MM.1S (cell line): ENCODE measurements around the gene C10orf90.

Experiments used
- DNase-seq: peaks from one replicate; pipeline ENCODE4 v3.0.0-alpha.2; 2015
- H2AFZ ChIP-seq: fragments of 300-600 bp; sonication (generic); 2 replicates; pipeline ENCODE4 v1.6.0; 2016; ENCODE audit warnings: antibody characterized with exemption, low read length
- H3F3A ChIP-seq: fragments of 300-600 bp; sonication (generic); 2 replicates; pipeline ENCODE4 v1.6.1; 2016; ENCODE audit warnings: mild to moderate bottlenecking, antibody characterized with exemption, low read length, moderate library complexity, mixed read lengths; ENCODE audit not compliant: insufficient read depth
- H3K27ac ChIP-seq: fragments of 300-600 bp; sonication (generic); 2 replicates; pipeline ENCODE4 v1.5.1; 2016; ENCODE audit warnings: mild to moderate bottlenecking, low read length
- H3K27me3 ChIP-seq: fragments of 300-600 bp; sonication (generic); replicated peaks from 2 replicates; pipeline ENCODE4 v1.6.0; 2016; ENCODE audit warnings: low read length; ENCODE audit not compliant: insufficient read depth
- H3K36me3 ChIP-seq: fragments of 300-600 bp; sonication (generic); replicated peaks from 2 replicates; pipeline ENCODE4 v1.6.1; 2016; ENCODE audit warnings: mild to moderate bottlenecking, low read length, mixed read lengths; ENCODE audit not compliant: insufficient read depth
- H3K4me1 ChIP-seq: fragments of 300-600 bp; sonication (generic); 2 replicates; pipeline ENCODE4 v1.6.1; 2016; ENCODE audit warnings: low read length, mixed read lengths
- H3K4me2 ChIP-seq: fragments of 300-600 bp; sonication (generic); 2 replicates; pipeline ENCODE4 v1.6.0; 2016; ENCODE audit warnings: low read depth, low read length
- H3K4me3 ChIP-seq: fragments of 300-600 bp; sonication (generic); 2 replicates; pipeline ENCODE4 v1.5.1; 2016; ENCODE audit warnings: low read length, mixed read lengths
- H3K79me2 ChIP-seq: fragments of 300-600 bp; sonication (generic); 2 replicates; pipeline ENCODE4 v1.6.1; 2016; ENCODE audit warnings: mixed run types, low read length, mixed read lengths
- H3K9ac ChIP-seq: fragments of 300-600 bp; sonication (generic); 2 replicates; pipeline ENCODE4 v1.6.1; 2016; ENCODE audit warnings: low read length, mixed read lengths
- H3K9me2 ChIP-seq: fragments of 300-600 bp; sonication (generic); replicated peaks from 2 replicates; pipeline ENCODE4 v1.6.1; 2016; ENCODE audit warnings: mild to moderate bottlenecking, low read length, mixed read lengths; ENCODE audit not compliant: insufficient read depth
- H3K9me3 ChIP-seq: fragments of 300-600 bp; sonication (generic); replicated peaks from 2 replicates; pipeline ENCODE4 v1.6.1; 2016; ENCODE audit warnings: mild to moderate bottlenecking, low read length, mixed read lengths; ENCODE audit not compliant: insufficient read depth
- H4K20me1 ChIP-seq: fragments of 300-600 bp; sonication (generic); 2 replicates; pipeline ENCODE4 v1.6.1; 2016; ENCODE audit warnings: mild to moderate bottlenecking, low read length, moderate library complexity, mixed read lengths; ENCODE audit not compliant: insufficient read depth
- CTCF ChIP-seq: fragments of 300-600 bp; sonication (generic); IDR thresholded peaks from 2 replicates; pipeline ENCODE4 v1.5.1; 2016; ENCODE audit warnings: antibody characterized with exemption, low read length, mixed read lengths
- EZH2 ChIP-seq: fragments of 300-600 bp; sonication (generic); optimal IDR thresholded peaks from 2 replicates; pipeline ENCODE3; 2017; ENCODE audit warnings: low read depth, mild to moderate bottlenecking, antibody characterized with exemption, low read length, mixed read lengths
- EZH2phosphoT487 ChIP-seq: fragments of 300-600 bp; sonication (generic); IDR thresholded peaks from 2 replicates; pipeline ENCODE4 v1.6.1; 2018; ENCODE audit warnings: antibody characterized with exemption, low read length

C10orf90 gene

GRCh38 chr10:126670056-126670894 lies at the start of gene C10orf90:
C10orf90 (minus strand) TSS chr10:126670693; CDS start chr10:126670480, 213 bp downstream.
- no peaks in the 10 kb centered on the region for H3K36me3 ChIP-seq
- no peaks in the 10 kb centered on the region for H3K27me3 ChIP-seq
- no peak within 1 kb of the TSS for H3K4me3 ChIP-seq
- H3K27ac ChIP-seq: no peak within 1 kb of the TSS
- no peaks in the 10 kb centered on the region for H3F3A ChIP-seq
- no peaks in the 10 kb centered on the region for H3K9me3 ChIP-seq
- TF ChIP-seq CTCF (no peak), EZH2 (no peak), EZH2phosphoT487 (no peak)
- no peak within 1 kb of the TSS for H3K4me2 ChIP-seq
- no peak within 1 kb of the TSS for H3K9ac ChIP-seq
- no peaks in the 10 kb centered on the region for H4K20me1 ChIP-seq
- no peaks in the 10 kb centered on the region for H3K4me1 ChIP-seq
- DNase-seq: no peak
- no peak within 1 kb of the TSS for H2AFZ ChIP-seq
- H3K79me2 ChIP-seq: no peaks in the 10 kb centered on the region
- H3K9me2 ChIP-seq: no peaks in the 10 kb centered on the region

- H3K4me2 ChIP-seq: no peak overlapping the region
- no peaks in the 10 kb centered on the region for H3F3A ChIP-seq
- no peak overlapping the region for H3K27ac ChIP-seq
- H3K9ac ChIP-seq: no peak overlapping the region
- H2AFZ ChIP-seq: no peak overlapping the region
- H3K36me3 ChIP-seq: no peaks in the 10 kb centered on the region
- H4K20me1 ChIP-seq: no peaks in the 10 kb centered on the region
- no peak overlapping the region for H3K4me3 ChIP-seq
- H3K4me1 ChIP-seq: no peaks in the 10 kb centered on the region
- H3K9me3 ChIP-seq: no peaks in the 10 kb centered on the region
- DNase-seq: no peak
- no peaks in the 10 kb centered on the region for H3K79me2 ChIP-seq
- H3K9me2 ChIP-seq: no peaks in the 10 kb centered on the region
- no peak for TF ChIP-seq EZH2phosphoT487
- TF ChIP-seq EZH2: no peak
- TF ChIP-seq CTCF: no peak
- no peaks in the 10 kb centered on the region for H3K27me3 ChIP-seq
Measured at GRCh38 chr10:126716366-126716765, 45.9 kb upstream of the C10orf90 start.

- Histone ChIP-seq H3K4me1 (no peaks in the 10 kb centered on the region), H3K79me2 (no peaks in the 10 kb centered on the region), H3F3A (no peaks in the 10 kb centered on the region), H3K9me3 (no peaks in the 10 kb centered on the region), H3K9ac (no peak overlapping the region), H3K27me3 (no peaks in the 10 kb centered on the region), H3K9me2 (no peaks in the 10 kb centered on the region), H3K4me3 (no peak overlapping the region), H3K36me3 (no peaks in the 10 kb centered on the region), H3K4me2 (no peak overlapping the region), H2AFZ (no peak overlapping the region), H4K20me1 (no peaks in the 10 kb centered on the region), H3K27ac (no peak overlapping the region)
- DNase-seq: no peak
- TF ChIP-seq EZH2phosphoT487: no peak
Measured at GRCh38 chr10:126713594-126713993, 43.1 kb upstream of the C10orf90 start.

GRCh38 chr10:126712681-126713080 lies 42.2 kb upstream of the C10orf90 start:
- Histone ChIP-seq H3K36me3 (no peaks in the 10 kb centered on the region), H4K20me1 (no peaks in the 10 kb centered on the region), H3F3A (no peaks in the 10 kb centered on the region), H3K4me1 (no peaks in the 10 kb centered on the region), H3K79me2 (no peaks in the 10 kb centered on the region), H3K4me3 (no peak overlapping the region), H3K27me3 (no peaks in the 10 kb centered on the region), H3K9me2 (no peaks in the 10 kb centered on the region), H3K9me3 (no peaks in the 10 kb centered on the region), H3K27ac (no peak overlapping the region), H3K9ac (no peak overlapping the region), H3K4me2 (no peak overlapping the region), H2AFZ (no peak overlapping the region)
- DNase-seq: no peak
- TF ChIP-seq EZH2phosphoT487 (no peak), EZH2 (no peak), CTCF (no peak)
